Fibroblast of lung (primary cell): ENCODE data around the gene NEK5. TPM values are rescaled to one million over a fixed set of nuclear protein-coding genes. Genes with fewer than 3 reads are reported as not detected.
"Not testable (repeated sequence)": the region's sequence is repeated elsewhere in the genome, so short reads cannot be mapped to it uniquely, and the experiment has no call there.

Source experiments
- DNase-seq, 2 donors: peaks; one replicate each; pipeline versions ENCODE4 v3.0.0 to v3.0.0-alpha.2; 2010; ENCODE audit warnings: low read depth in 2 of 2
- H2AFZ ChIP-seq: 2 replicates; pipeline ENCODE4 v1.5.1; 2012; ENCODE audit warnings: low read length, control low read depth, inconsistent platforms
- H3K27ac ChIP-seq: 2 replicates; pipeline ENCODE4 v1.5.1; 2011; ENCODE audit warnings: low read length, control low read depth; ENCODE audit not compliant: insufficient read depth
- H3K27me3 ChIP-seq: 2 replicates; pipeline ENCODE4 v1.5.1; 2011; ENCODE audit warnings: mild to moderate bottlenecking, low read length; ENCODE audit not compliant: control insufficient read depth, insufficient read depth
- H3K36me3 ChIP-seq: 2 replicates; pipeline ENCODE4 v1.5.1; 2011; ENCODE audit warnings: low read length; ENCODE audit not compliant: control insufficient read depth, insufficient read depth
- H3K4me1 ChIP-seq: 2 replicates; pipeline ENCODE4 v1.5.1; 2011; ENCODE audit warnings: low read length; ENCODE audit not compliant: control insufficient read depth, insufficient read depth; ENCODE audit errors: extremely low read depth
- H3K4me2 ChIP-seq: 2 replicates; pipeline ENCODE4 v1.5.1; 2011; ENCODE audit warnings: low read length, control low read depth; ENCODE audit not compliant: insufficient read depth; ENCODE audit errors: extremely low read depth
- H3K4me3 ChIP-seq, 4 experiments: fragments of 200-600 bp in 1 of 4; sonication (generic) in 1 of 4; replicated peaks in 1 of 4; 2 replicates each; pipeline ENCODE4 v1.5.1; 2011 to 2016; ENCODE audit warnings: low read length in 4 of 4, low read depth in 3 of 4, mild to moderate bottlenecking in 3 of 4, control low read depth in 2 of 4, inconsistent platforms in 1 of 4, mixed read lengths in 1 of 4; ENCODE audit not compliant: insufficient read depth in 1 of 4; ENCODE audit errors: control extremely low read depth in 1 of 4
- H3K79me2 ChIP-seq: 2 replicates; pipeline ENCODE4 v1.5.1; 2012; ENCODE audit warnings: mild to moderate bottlenecking, low read length, inconsistent platforms; ENCODE audit not compliant: control insufficient read depth, insufficient read depth
- H3K9ac ChIP-seq: 2 replicates; pipeline ENCODE4 v1.5.1; 2011; ENCODE audit warnings: mild to moderate bottlenecking, low read length, control low read depth; ENCODE audit not compliant: insufficient read depth
- H3K9me3 ChIP-seq: 2 replicates; pipeline ENCODE4 v1.5.1; 2012; ENCODE audit warnings: low read depth, low read length; ENCODE audit not compliant: control insufficient read depth, insufficient read depth
- H4K20me1 ChIP-seq: 2 replicates; pipeline ENCODE4 v1.5.1; 2011; ENCODE audit warnings: low read length; ENCODE audit not compliant: control insufficient read depth, insufficient read depth; ENCODE audit errors: extremely low read depth
- CTCF ChIP-seq, 2 donors: IDR thresholded peaks in 1 of 2; conservative IDR thresholded peaks in 1 of 2; 1 replicate in 1 of 2; 2 replicates in 1 of 2; pipeline ENCODE4 v1.5.1; 2011 to 2012; ENCODE audit warnings: low read length in 2 of 2, control low read depth in 1 of 2, inconsistent platforms in 1 of 2, low read depth in 1 of 2, mild to moderate bottlenecking in 1 of 2
- EZH2 ChIP-seq: IDR thresholded peaks from 2 replicates; pipeline ENCODE4 v1.5.1; 2012; ENCODE audit warnings: low read length, control low read depth, mild to moderate bottlenecking; ENCODE audit errors: missing control alignments
- polyA minus RNA-seq: library from RNA; depleted of rRNA, polyadenylated mRNA; stranded (reverse); fragments of >200 nt; gene quantifications from 2 replicates; pipeline ENCODE4 v1.2.3, GENCODE V29; 2011; ENCODE audit warnings: low replicate concordance
- polyA plus RNA-seq, 2 donors: library from polyadenylated mRNA; depleted of rRNA in 1 of 2; stranded (reverse) in 1 of 2; unstranded in 1 of 2; fragments of >200 nt; gene quantifications; 2 replicates each; pipeline ENCODE4 v1.2.1, GENCODE V29; 2011 to 2012; ENCODE audit warnings: missing spikeins in 1 of 2
- total RNA-seq: library from RNA; depleted of rRNA; stranded (reverse); fragments of >200 nt; gene quantifications from 2 replicates; pipeline ENCODE4 v1.2.1, GENCODE V29; 2014

NEK5 gene
- total RNA-seq (under 0.01 TPM in 2 replicates), polyA plus RNA-seq (0.03 TPM in 2 replicates), polyA minus RNA-seq (not detected in 2 replicates)
- 0.13 and 0.27 TPM in 2 replicates for polyA plus RNA-seq (2012)

DNA sequence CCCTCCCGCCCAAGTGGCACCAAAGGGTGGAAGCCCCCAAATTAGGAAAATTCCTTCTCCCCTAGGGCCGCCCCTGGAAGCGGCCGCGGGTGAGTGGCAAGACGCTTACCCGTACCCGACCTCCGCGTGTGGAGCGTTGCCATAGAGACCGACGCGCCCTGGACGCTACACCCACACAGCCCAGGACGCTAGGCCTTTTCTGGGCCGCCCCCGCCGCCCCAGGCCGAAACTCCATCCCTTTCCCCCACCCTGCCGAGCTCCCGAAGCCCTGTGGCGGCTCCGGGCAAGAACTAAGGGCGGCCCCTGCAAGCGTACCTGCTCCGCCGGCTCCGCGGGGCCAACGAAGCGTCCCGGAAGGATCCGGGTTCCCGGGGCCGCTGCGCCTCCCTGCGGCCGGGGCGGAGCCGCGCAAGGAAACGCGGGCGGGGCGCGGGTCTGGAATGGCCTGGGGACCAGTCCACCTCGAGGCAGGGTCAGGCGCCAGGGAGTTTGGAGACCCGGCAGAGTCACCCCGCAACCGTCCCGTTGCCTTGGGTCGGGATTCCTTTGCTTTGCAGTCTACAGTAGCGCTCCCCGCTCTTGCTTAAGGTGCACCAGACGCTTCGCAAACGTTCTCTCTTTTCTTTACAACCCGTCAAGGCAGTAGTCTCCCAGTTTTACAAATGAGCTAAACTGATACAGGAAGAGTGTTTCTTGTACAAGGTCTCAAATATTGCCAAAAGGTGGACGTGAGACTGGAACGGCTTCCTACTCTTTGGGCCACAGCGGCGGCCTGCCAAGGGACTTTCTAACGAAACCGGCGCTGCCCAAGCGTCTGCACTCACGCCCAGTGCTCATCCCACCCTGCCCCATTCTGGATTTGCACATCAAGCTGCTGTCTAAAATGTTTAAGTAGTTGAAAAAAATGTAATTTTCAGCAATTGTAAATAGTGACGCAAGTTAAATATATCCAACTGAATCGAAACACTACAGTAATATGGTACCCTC, at the start of gene NEK5:
NEK5 (minus strand) TSS at position 360 of the 987 bp plus-strand sequence. CDS start 1,591 bp downstream, outside the sequence.
- peak; percentile 46 to 56 for DNase-seq
- Histone ChIP-seq H3K4me1 (peaks cover 3% of the 10 kb centered on the region), H3K79me2 (no peaks in the 10 kb centered on the region), H3K9me3 (no peaks in the 10 kb centered on the region), H3K4me2 (peak within 1 kb of the TSS; percentile 61), H2AFZ (peak within 1 kb of the TSS; percentile 92), H3K9ac (no peak within 1 kb of the TSS), H3K27ac (no peak within 1 kb of the TSS), H3K27me3 (no peaks in the 10 kb centered on the region), H4K20me1 (no peaks in the 10 kb centered on the region), H3K36me3 (peaks cover 3% of the 10 kb centered on the region), H3K4me3 (peak within 1 kb of the TSS; percentile 49 to 71 (median 59))
- TF ChIP-seq CTCF (conservative IDR thresholded peaks at IDR 0.05 in 1 of 2, IDR thresholded peaks at IDR 0.05 in 1 of 2; ENCODE audit: low read depth in 1 of 2, low read length in 2 of 2) (peak; percentile 57 to 73), EZH2 (no peak)

DNA sequence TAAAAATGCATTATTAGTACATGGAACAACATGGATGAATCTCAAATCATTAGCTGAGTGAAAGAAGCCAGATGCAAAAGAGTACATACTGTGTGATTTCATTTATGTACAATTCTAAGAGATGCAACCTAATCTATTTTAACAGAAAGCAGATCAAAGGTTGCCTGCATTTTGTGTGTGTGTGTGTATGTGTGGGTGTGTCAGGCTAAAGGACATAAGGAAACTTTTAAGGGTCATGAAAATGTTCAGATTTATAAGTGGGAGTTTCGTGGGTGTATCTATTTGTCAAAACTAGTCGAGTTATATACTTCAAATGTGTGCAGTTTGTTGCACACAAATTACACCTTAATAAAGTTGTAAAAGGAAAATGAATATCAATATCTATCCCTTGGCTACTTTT, 48.4 kb upstream of the NEK5 start:
- TF ChIP-seq CTCF (conservative IDR thresholded peaks at IDR 0.05 in 1 of 2, IDR thresholded peaks at IDR 0.05 in 1 of 2; ENCODE audit: low read depth in 1 of 2, low read length in 2 of 2) (no peak), EZH2 (no peak)
- H3K36me3 ChIP-seq: peaks cover 5% of the 10 kb centered on the region

GRCh38 chr13:52173970-52174369, 45.1 kb upstream of the NEK5 start:
- H3K79me2 ChIP-seq, H3K36me3 ChIP-seq, H3K4me3 ChIP-seq, H2AFZ ChIP-seq, H3K9ac ChIP-seq, H3K27ac ChIP-seq, H4K20me1 ChIP-seq, H3K9me3 ChIP-seq, DNase-seq, H3K27me3 ChIP-seq, H3K4me2 ChIP-seq, H3K4me1 ChIP-seq: not testable (repeated sequence)

More for the DNA sequence above, 48.4 kb upstream of the NEK5 start:
- H4K20me1 ChIP-seq: no peaks in the 10 kb centered on the region
- H3K27me3 ChIP-seq: no peaks in the 10 kb centered on the region
- H3K9me3 ChIP-seq: no peaks in the 10 kb centered on the region
- no peak overlapping the region for H3K9ac ChIP-seq
- H3K27ac ChIP-seq: no peak overlapping the region
- H3K4me2 ChIP-seq: no peak overlapping the region
- H2AFZ ChIP-seq: no peak overlapping the region
- no peak for DNase-seq
- no peak overlapping the region for H3K4me3 ChIP-seq
- no peaks in the 10 kb centered on the region for H3K4me1 ChIP-seq
- H3K79me2 ChIP-seq: no peaks in the 10 kb centered on the region
